Activated CD8-positive, alpha-beta memory T cell treated with anti-CD3 and anti-CD28 coated beads, Interleukin-2, amount 10 ng/mL, durations not matched to agents 7 days and 5 days (primary cell): ENCODE measurements around the gene PLA2G15. TPM values are rescaled to one million over a fixed set of nuclear protein-coding genes. Genes with fewer than 3 reads are reported as not detected.

ENCODE experiments used
- ATAC-seq: fragments of 150-1000 bp; cut with Tn5 transposase; one replicate; pipeline ENCODE4 v1.10.0; 2021; ENCODE audit warnings: moderate library complexity
- CTCF ChIA-PET: fragments of 350-600 bp; sonication (Branson Sonifier 250); formaldehyde crosslinking; loops from one replicate; lab custom pipeline; 2021; ENCODE audit warnings: antibody characterized with exemption; lab: Charles Lee
- DNase-seq: peaks from one replicate; pipeline ENCODE4 v3.0.0-alpha.2; 2020
- H3K27ac Mint-ChIP-seq: one replicate; pipeline ENCODE4 v1.8.0; 2021; ENCODE audit warnings: mild to moderate bottlenecking, mixed read lengths
- H3K27me3 Mint-ChIP-seq: one replicate; pipeline ENCODE4 v1.8.0; 2021; ENCODE audit warnings: mixed read lengths
- H3K36me3 Mint-ChIP-seq: one replicate; pipeline ENCODE4 v1.8.0; 2021; ENCODE audit warnings: mild to moderate bottlenecking, mixed read lengths
- H3K4me1 Mint-ChIP-seq: one replicate; pipeline ENCODE4 v1.8.0; 2021; ENCODE audit warnings: mixed read lengths
- H3K4me3 Mint-ChIP-seq: one replicate; pipeline ENCODE4 v1.8.0; 2021; ENCODE audit warnings: mild to moderate bottlenecking, moderate library complexity, mixed read lengths
- H3K9me3 Mint-ChIP-seq: one replicate; pipeline ENCODE4 v1.8.0; 2022; ENCODE audit warnings: low read depth, mixed read lengths
- total RNA-seq, 2 experiments: library from RNA; stranded (reverse); gene quantifications; one replicate each; pipeline ENCODE4 v1.2.3, GENCODE V29; 2021

Gene PLA2G15
- total RNA-seq, 2 experiments from 2014 or later = 8.4 to 9.3 TPM

GRCh38 chr16:68247400-68247799 lies 2.2 kb downstream of the PLA2G15 start:
- DNase-seq = no peak
- ATAC-seq = no peak
- no peaks in the 10 kb centered on the region for H3K9me3 Mint-ChIP-seq
- H3K27me3 Mint-ChIP-seq = no peaks in the 10 kb centered on the region
- H3K36me3 Mint-ChIP-seq = peaks cover 5% of the 10 kb centered on the region
- CTCF ChIA-PET = interaction anchor here (1.1 to 3.9 kb wide), 2 partner anchors 15 to 17 kb away, joined by 3 to 56 read pairs; partner anchors contain the start of gene SLC7A6
- no peak overlapping the region for H3K4me3 Mint-ChIP-seq
- H3K4me1 Mint-ChIP-seq = peaks cover 21% of the 10 kb centered on the region
- H3K27ac Mint-ChIP-seq = no peak overlapping the region

GRCh38 chr16:68247932-68248331 lies 2.8 kb downstream of the PLA2G15 start:
- no peak for ATAC-seq
- no peaks in the 10 kb centered on the region for H3K27me3 Mint-ChIP-seq

GRCh38 chr16:68249371-68249770 lies 4.2 kb downstream of the PLA2G15 start:
- H3K4me3 Mint-ChIP-seq = no peak overlapping the region
- H3K27ac Mint-ChIP-seq = no peak overlapping the region
- DNase-seq = no peak
- peaks cover 19% of the 10 kb centered on the region for H3K4me1 Mint-ChIP-seq
- H3K9me3 Mint-ChIP-seq = no peaks in the 10 kb centered on the region
- H3K36me3 Mint-ChIP-seq = peaks cover 5% of the 10 kb centered on the region
- no peaks in the 10 kb centered on the region for H3K27me3 Mint-ChIP-seq
- no peak for ATAC-seq
- CTCF ChIA-PET = interaction anchor here (0.6 to 6.9 kb wide), 3 partner anchors 13 to 289 kb away, joined by 3 to 51 read pairs (median 3); partner anchors contain the start of gene SLC7A6

More at GRCh38 chr16:68247932-68248331, 2.8 kb downstream of the PLA2G15 start:
- CTCF ChIA-PET = interaction anchor here (1.1 to 1.3 kb wide), 2 partner anchors 16 to 79 kb away, joined by 3 to 4 read pairs; partner anchors contain the start of gene SLC7A6
- H3K27ac Mint-ChIP-seq = no peak overlapping the region
- H3K4me1 Mint-ChIP-seq = peaks cover 21% of the 10 kb centered on the region
- no peak overlapping the region for H3K4me3 Mint-ChIP-seq
- no peaks in the 10 kb centered on the region for H3K9me3 Mint-ChIP-seq
- DNase-seq = no peak
- H3K36me3 Mint-ChIP-seq = peaks cover 5% of the 10 kb centered on the region

- Mint-ChIP-seq H3K27ac (no peak overlapping the region), H3K4me1 (peaks cover 10% of the 10 kb centered on the region), H3K36me3 (peaks cover 5% of the 10 kb centered on the region), H3K4me3 (no peak overlapping the region), H3K27me3 (no peaks in the 10 kb centered on the region), H3K9me3 (no peaks in the 10 kb centered on the region)
- CTCF ChIA-PET = interaction anchor here (0.9 to 6.9 kb wide), 5 partner anchors 8 to 81 kb away, joined by 3 to 51 read pairs (median 4); partner anchors contain the start of gene SLC7A6
- ATAC-seq (no peak), DNase-seq (no peak)
Measured at GRCh38 chr16:68250951-68251350, 5.8 kb downstream of the PLA2G15 start.

DNA sequence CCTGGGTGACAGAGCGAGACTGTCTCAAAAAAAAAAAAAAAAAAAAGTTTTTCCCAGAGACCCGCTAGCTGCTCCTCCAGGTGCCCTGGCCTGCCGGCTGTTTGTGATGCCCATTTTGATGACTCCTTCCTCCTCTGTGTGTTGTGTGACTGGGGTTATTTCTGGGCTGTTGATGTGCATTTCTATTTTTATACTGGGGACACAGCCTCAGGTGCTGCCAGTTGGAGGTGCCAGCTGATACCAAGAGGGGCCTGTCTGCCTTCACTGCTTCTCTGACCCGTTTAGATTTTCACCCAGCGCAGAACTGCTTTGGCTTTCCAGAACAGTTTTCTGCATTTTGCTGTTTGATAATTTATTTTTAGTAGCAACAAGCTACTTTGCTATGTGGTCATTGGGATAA lies 6.7 kb downstream of the PLA2G15 start:
- Mint-ChIP-seq H3K36me3 (peaks cover 7% of the 10 kb centered on the region), H3K27ac (no peak overlapping the region), H3K9me3 (no peaks in the 10 kb centered on the region), H3K4me1 (peaks cover under 1% of the 10 kb centered on the region), H3K27me3 (no peaks in the 10 kb centered on the region), H3K4me3 (no peak overlapping the region)
- CTCF ChIA-PET = interaction anchor here (0.9 to 6.9 kb wide), 5 partner anchors 9 to 80 kb away, joined by 3 to 51 read pairs (median 4); partner anchors contain the start of gene SLC7A6
- DNase-seq (no peak), ATAC-seq (no peak)

GRCh38 chr16:68252383-68252782 lies 7.2 kb downstream of the PLA2G15 start:
- H3K36me3 Mint-ChIP-seq = peaks cover 7% of the 10 kb centered on the region
- H3K4me1 Mint-ChIP-seq = no peaks in the 10 kb centered on the region
- no peak for ATAC-seq
- DNase-seq = no peak
- no peak overlapping the region for H3K4me3 Mint-ChIP-seq
- CTCF ChIA-PET = interaction anchor here (1.3 to 6.9 kb wide), 3 partner anchors 10 to 79 kb away, joined by 3 to 51 read pairs (median 4); partner anchors contain the start of gene SLC7A6
- H3K27me3 Mint-ChIP-seq = no peaks in the 10 kb centered on the region
- no peak overlapping the region for H3K27ac Mint-ChIP-seq
- H3K9me3 Mint-ChIP-seq = no peaks in the 10 kb centered on the region

DNA sequence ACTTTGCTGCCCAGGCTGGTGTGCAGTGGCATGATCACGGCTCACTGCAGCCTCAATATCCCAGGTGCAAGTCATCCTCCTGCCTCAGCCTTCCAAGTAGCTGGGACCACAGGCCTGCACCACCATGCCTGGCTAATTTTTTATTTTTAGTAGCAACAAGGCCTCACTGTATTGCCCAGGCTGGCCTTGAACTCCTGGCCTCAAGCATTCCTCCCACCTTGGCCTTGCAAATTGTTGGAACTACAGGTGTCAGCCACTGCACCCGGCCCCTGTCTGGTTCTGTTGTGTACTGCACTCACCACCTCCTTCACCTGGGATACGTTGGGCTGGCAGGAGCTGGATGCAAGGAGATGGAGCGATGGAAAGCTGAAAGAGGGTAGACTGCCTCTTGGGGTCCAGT lies 8.5 kb downstream of the PLA2G15 start:
- no peak for ATAC-seq
- H3K4me3 Mint-ChIP-seq = no peak overlapping the region
- peaks cover 4% of the 10 kb centered on the region for H3K4me1 Mint-ChIP-seq
- H3K9me3 Mint-ChIP-seq = no peaks in the 10 kb centered on the region
- no peaks in the 10 kb centered on the region for H3K27me3 Mint-ChIP-seq
- peaks cover 7% of the 10 kb centered on the region for H3K36me3 Mint-ChIP-seq
- DNase-seq = no peak
- no peak overlapping the region for H3K27ac Mint-ChIP-seq
- CTCF ChIA-PET = interaction anchor here (1.2 to 6.9 kb wide), 3 partner anchors 9 to 74 kb away, joined by 3 to 51 read pairs (median 3); partner anchors contain the start of genes PLA2G15 and SLC7A6

GRCh38 chr16:68255712-68256111 lies 10.5 kb downstream of the PLA2G15 start:
- peaks cover 3% of the 10 kb centered on the region for H3K36me3 Mint-ChIP-seq
- no peaks in the 10 kb centered on the region for H3K27me3 Mint-ChIP-seq
- H3K4me1 Mint-ChIP-seq = peaks cover 4% of the 10 kb centered on the region

DNA sequence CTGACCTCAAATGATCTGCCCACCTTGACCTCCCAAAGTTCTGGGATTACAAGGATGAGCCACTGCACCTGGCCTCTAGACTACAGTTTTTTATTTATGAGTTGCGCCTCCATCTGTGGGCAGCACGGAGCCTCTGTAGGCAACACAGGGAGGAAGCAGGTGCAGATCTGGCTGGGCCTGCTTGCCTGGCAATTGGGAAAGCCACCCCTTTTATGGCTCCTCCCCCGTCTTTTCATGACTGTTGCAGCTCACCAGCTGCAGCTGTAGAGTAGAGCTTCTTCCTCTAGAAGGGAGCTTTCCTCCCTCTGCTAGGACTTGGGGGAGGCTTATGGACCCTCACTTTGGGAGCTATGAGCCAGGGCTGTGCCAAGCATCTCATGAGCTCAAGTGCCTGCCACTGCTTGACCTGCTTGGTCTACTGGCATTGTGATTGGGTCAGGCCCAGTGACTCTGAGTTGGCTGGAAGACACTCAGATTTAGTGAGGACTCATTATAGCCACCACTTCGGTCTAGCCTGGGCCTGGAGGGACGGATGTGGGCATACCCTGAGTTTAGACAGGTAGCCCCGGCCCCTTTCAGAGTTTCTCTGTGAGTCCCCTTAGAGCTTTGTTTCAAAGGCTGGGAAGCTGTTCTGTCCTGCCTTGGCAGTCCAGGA lies 12.2 kb downstream of the PLA2G15 start:
- H3K36me3 Mint-ChIP-seq = peaks cover 2% of the 10 kb centered on the region
- no peak for ATAC-seq
- peaks cover 14% of the 10 kb centered on the region for H3K4me1 Mint-ChIP-seq
- no peak for DNase-seq
- H3K27me3 Mint-ChIP-seq = no peaks in the 10 kb centered on the region
- H3K4me3 Mint-ChIP-seq = no peak overlapping the region
- H3K9me3 Mint-ChIP-seq = no peaks in the 10 kb centered on the region
- no peak overlapping the region for H3K27ac Mint-ChIP-seq
- CTCF ChIA-PET = interaction anchor here (0.9 to 8.9 kb wide), 4 partner anchors 19 to 92 kb away, joined by 3 to 451 read pairs (median 4); no protein-coding TSS in a partner anchor

More at GRCh38 chr16:68255712-68256111, 10.5 kb downstream of the PLA2G15 start:
- DNase-seq (no peak), ATAC-seq (no peak)
- H3K4me3 Mint-ChIP-seq = no peak overlapping the region
- no peak overlapping the region for H3K27ac Mint-ChIP-seq
- CTCF ChIA-PET = interaction anchor here (6.9 kb wide), 1 partner anchor 7 kb away, joined by 51 read pairs; the partner anchor contains the start of gene SLC7A6
- H3K9me3 Mint-ChIP-seq = no peaks in the 10 kb centered on the region

GRCh38 chr16:68257906-68258800 lies 13.0 kb downstream of the PLA2G15 start:
- H3K4me3 Mint-ChIP-seq = no peak overlapping the region
- CTCF ChIA-PET = interaction anchor here (0.9 to 8.9 kb wide), 5 partner anchors 18 to 262 kb away, joined by 3 to 451 read pairs (median 3); no protein-coding TSS in a partner anchor
- H3K36me3 Mint-ChIP-seq = peaks cover 2% of the 10 kb centered on the region
- no peaks in the 10 kb centered on the region for H3K27me3 Mint-ChIP-seq
- no peak for DNase-seq
- H3K4me1 Mint-ChIP-seq = peaks cover 17% of the 10 kb centered on the region
- H3K27ac Mint-ChIP-seq = no peak overlapping the region
- H3K9me3 Mint-ChIP-seq = no peaks in the 10 kb centered on the region
- ATAC-seq = no peak

- H3K4me3 Mint-ChIP-seq = no peak overlapping the region
- peaks cover 2% of the 10 kb centered on the region for H3K36me3 Mint-ChIP-seq
- no peak for DNase-seq
- no peak overlapping the region for H3K27ac Mint-ChIP-seq
- no peaks in the 10 kb centered on the region for H3K27me3 Mint-ChIP-seq
- CTCF ChIA-PET = interaction anchor here (0.9 to 8.9 kb wide), 6 partner anchors 17 to 261 kb away, joined by 3 to 451 read pairs (median 58); partner anchors contain the start of genes PRMT7 and SLC7A6OS
- H3K9me3 Mint-ChIP-seq = no peaks in the 10 kb centered on the region
- ATAC-seq = no peak
- peaks cover 26% of the 10 kb centered on the region for H3K4me1 Mint-ChIP-seq
Measured at GRCh38 chr16:68259007-68259825, 14.0 kb downstream of the PLA2G15 start.

- H3K4me1 Mint-ChIP-seq = peaks cover 47% of the 10 kb centered on the region
Measured at GRCh38 chr16:68263559-68264127, 18.5 kb downstream of the PLA2G15 start.

More at GRCh38 chr16:68263559-68264127, 18.5 kb downstream of the PLA2G15 start:
- ATAC-seq = no peak
- Mint-ChIP-seq H3K4me3 (peak overlapping the region; percentile 94), H3K27me3 (no peaks in the 10 kb centered on the region), H3K27ac (peak overlapping the region; percentile 98), H3K36me3 (peaks cover 4% of the 10 kb centered on the region), H3K9me3 (no peaks in the 10 kb centered on the region)
- DNase-seq = no peak
- CTCF ChIA-PET = interaction anchor here (0.6 to 8.9 kb wide), 38 partner anchors 9 to 408 kb away, joined by 3 to 451 read pairs (median 6); partner anchors contain the start of genes NFATC3, PLA2G15, PRMT7 and SLC7A6OS
